ENCODE data around the gene BRIP1. TPM values are rescaled to one million over a fixed set of nuclear protein-coding genes. Genes with fewer than 3 reads are reported as not detected.

Gene BRIP1
- total RNA-seq, 1 experiment from 2014 or later, result 4.7 TPM

DNA sequence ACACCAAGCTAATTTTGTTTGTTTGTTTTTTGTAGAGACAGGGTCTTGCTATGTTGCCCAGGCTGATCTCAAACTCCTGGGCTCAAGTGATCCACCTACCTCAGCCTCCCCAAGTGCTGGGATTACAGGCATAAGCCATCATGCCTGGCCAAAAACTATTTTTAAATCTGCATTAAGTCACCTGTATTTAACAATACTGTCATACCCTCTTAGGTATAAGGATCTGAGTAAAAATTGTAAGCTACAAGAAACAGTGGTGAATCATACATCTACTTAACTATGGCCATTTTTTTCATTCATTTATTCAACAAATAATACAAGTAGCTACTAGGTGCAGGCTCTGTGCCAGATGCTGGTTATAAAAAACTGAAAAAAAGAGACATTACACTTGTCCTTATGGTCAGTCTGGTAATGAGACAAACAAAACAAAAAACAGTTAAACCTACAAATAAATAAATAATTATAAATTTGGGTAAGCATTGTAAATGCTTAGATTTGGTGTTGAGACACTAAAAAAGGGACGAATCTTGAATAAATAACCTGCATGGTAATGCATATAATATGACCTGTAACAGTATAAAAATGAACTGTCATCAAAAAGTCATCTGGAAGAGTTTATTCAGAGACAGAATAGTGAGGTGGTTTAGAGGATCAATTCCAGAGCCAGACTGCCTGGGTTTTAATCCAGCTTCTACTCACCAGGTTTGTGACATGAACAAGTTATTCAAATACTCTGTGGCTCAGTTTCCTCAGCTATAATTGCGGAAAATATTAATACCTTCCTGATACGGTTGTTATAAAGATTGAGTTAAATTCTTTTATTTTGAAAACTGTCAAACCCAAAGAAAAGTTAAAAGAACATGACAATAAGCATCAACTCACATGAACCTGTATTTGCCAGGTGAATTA lies 26.8 kb downstream of the BRIP1 start:
- no peak for TF ChIP-seq CTCF (IDR thresholded peaks at IDR 0.05; ENCODE audit: unreplicated experiment)

GRCh38 chr17:61835606-61836005 lies 27.7 kb downstream of the BRIP1 start:
- no peak for TF ChIP-seq CTCF (IDR thresholded peaks at IDR 0.05; ENCODE audit: unreplicated experiment)
- no peak overlapping the region for H3K27ac Mint-ChIP-seq (ENCODE audit: low read depth, unreplicated experiment)
- no peaks in the 10 kb centered on the region for H3K27me3 Mint-ChIP-seq (ENCODE audit: insufficient read depth, unreplicated experiment)
- ChIA-PET POLR2A (no interaction called here), CTCF (interaction anchor here (0.6 to 2.1 kb wide), 6 partner anchors 11 to 986 kb away, joined by 3 to 59 read pairs (median 4); no protein-coding TSS in a partner anchor)
- no peaks in the 10 kb centered on the region for H3K36me3 Mint-ChIP-seq (ENCODE audit: insufficient read depth, unreplicated experiment)
- BruUV-seq (replicated peaks), result no TSS peak
- DNase-seq (ENCODE audit: unreplicated experiment), result no peak
- intact Hi-C loops (cut with micrococcal nuclease), result loop anchor here (2.0 to 5.0 kb wide), 3 partner anchors 253 to 419 kb away; no protein-coding TSS in a partner anchor
- no peaks in the 10 kb centered on the region for H3K9me3 Mint-ChIP-seq (ENCODE audit: unreplicated experiment)
- no peaks in the 10 kb centered on the region for H3K4me1 Mint-ChIP-seq (ENCODE audit: insufficient read depth, unreplicated experiment)
- H3K4me3 Mint-ChIP-seq (ENCODE audit: unreplicated experiment), result no peak overlapping the region

More for the DNA sequence above, 26.8 kb downstream of the BRIP1 start:
- BruUV-seq (replicated peaks), result no TSS peak
- ChIA-PET POLR2A (interaction anchor here (0.6 to 1.2 kb wide), 2 partner anchors 84 to 201 kb away, joined by 4 to 5 read pairs; no protein-coding TSS in a partner anchor), CTCF (interaction anchor here (0.6 to 2.1 kb wide), 50 partner anchors 9 to 1118 kb away, joined by 3 to 59 read pairs (median 4); no protein-coding TSS in a partner anchor)
- Mint-ChIP-seq H3K9me3 (ENCODE audit: unreplicated experiment) (no peaks in the 10 kb centered on the region), H3K36me3 (ENCODE audit: insufficient read depth, unreplicated experiment) (peaks cover 6% of the 10 kb centered on the region), H3K27me3 (ENCODE audit: insufficient read depth, unreplicated experiment) (no peaks in the 10 kb centered on the region), H3K27ac (ENCODE audit: low read depth, unreplicated experiment) (no peak overlapping the region), H3K4me3 (ENCODE audit: unreplicated experiment) (no peak overlapping the region), H3K4me1 (ENCODE audit: insufficient read depth, unreplicated experiment) (no peaks in the 10 kb centered on the region)
- DNase-seq (ENCODE audit: unreplicated experiment), result no peak
- intact Hi-C loops (cut with micrococcal nuclease), result loop anchor here (1.0 to 5.0 kb wide), 6 partner anchors 200 to 424 kb away; no protein-coding TSS in a partner anchor

DNA sequence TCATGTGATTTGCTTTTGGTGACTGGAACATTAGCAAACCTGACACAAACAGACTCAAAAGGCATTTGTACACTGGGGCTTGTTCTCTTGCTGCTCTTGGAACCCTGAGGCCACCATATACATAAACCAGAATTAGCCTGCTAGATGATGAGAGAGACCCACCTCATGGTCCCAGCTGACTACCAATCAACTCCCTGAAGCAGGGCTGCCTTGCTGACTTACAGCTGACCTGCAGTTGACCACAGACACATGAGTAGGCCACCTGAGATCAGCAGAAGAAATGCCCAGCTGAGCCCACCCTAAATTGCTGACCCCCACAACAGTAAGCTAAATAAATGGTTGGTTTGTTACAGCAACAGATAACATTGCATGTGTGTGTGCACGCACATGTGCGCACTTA lies 28.7 kb downstream of the BRIP1 start:
- H3K27ac Mint-ChIP-seq (ENCODE audit: low read depth, unreplicated experiment), result no peak overlapping the region
- H3K27me3 Mint-ChIP-seq (ENCODE audit: insufficient read depth, unreplicated experiment), result no peaks in the 10 kb centered on the region
- CTCF ChIA-PET, result interaction anchor here (0.6 to 1.8 kb wide), 7 partner anchors 8 to 423 kb away, joined by 3 to 18 read pairs (median 3); no protein-coding TSS in a partner anchor
- H3K4me3 Mint-ChIP-seq (ENCODE audit: unreplicated experiment), result no peak overlapping the region
- TF ChIP-seq CTCF (IDR thresholded peaks at IDR 0.05; ENCODE audit: unreplicated experiment), result no peak
- H3K36me3 Mint-ChIP-seq (ENCODE audit: insufficient read depth, unreplicated experiment), result no peaks in the 10 kb centered on the region
- no TSS peak for BruUV-seq (replicated peaks)
- no peak for DNase-seq (ENCODE audit: unreplicated experiment)
- no peaks in the 10 kb centered on the region for H3K9me3 Mint-ChIP-seq (ENCODE audit: unreplicated experiment)
- H3K4me1 Mint-ChIP-seq (ENCODE audit: insufficient read depth, unreplicated experiment), result no peaks in the 10 kb centered on the region
- intact Hi-C loops (cut with micrococcal nuclease), result loop anchor here (5.0 kb wide), 2 partner anchors 252 to 282 kb away; no protein-coding TSS in a partner anchor
- POLR2A ChIA-PET, result interaction anchor here (0.6 to 2.0 kb wide), 5 partner anchors 9 to 519 kb away, joined by 3 to 5 read pairs (median 4); partner anchors contain the start of gene BRIP1
